NT2/D1 (cell line): ENCODE measurements around the gene FGFR1OP2.

Source experiments
- YY1 ChIP-seq: IDR thresholded peaks from 2 replicates; pipeline ENCODE4 v1.6.1; 2011; ENCODE audit not compliant: insufficient read length, insufficient read depth
- ZNF274 ChIP-seq: IDR thresholded peaks from 2 replicates; pipeline ENCODE4 v1.6.1; 2011; ENCODE audit warnings: mild to moderate bottlenecking, low read depth, low read length

DNA sequence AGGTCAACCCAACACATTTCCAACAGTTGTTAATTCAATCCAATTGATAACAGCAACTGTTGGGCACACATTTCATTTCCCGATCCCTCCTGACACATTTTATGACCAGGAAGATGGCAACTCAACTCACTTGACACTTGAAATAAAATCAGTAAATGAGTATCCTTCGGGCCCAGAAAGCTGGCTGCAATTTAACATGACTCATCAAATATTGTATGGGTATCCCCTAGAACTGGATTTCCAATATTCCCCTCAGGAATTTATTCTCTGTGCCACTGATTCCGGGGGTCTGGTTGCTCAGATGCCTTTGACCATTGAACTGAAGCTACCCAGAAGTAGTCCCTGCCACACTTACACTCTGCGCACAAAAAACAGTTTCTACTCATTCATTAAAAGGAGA is 42.6 kb upstream of the FGFR1OP2 start:
- no peak for TF ChIP-seq YY1
- TF ChIP-seq ZNF274: no peak
